Esophagus squamous epithelium (tissue), 5 donors: ENCODE results near the gene NRXN3. TPM values are rescaled to one million over a fixed set of nuclear protein-coding genes. Genes with fewer than 3 reads are reported as not detected.

Experiments used
- DNase-seq: peaks from one replicate; lab custom pipeline; 2025; lab: John Stamatoyannopoulos, UW
- H3K27ac ChIP-seq, 4 donors: fragments of 200-600 bp; sonication (generic); one replicate each; pipeline ENCODE4 v1.5.1; 2016 to 2019; ENCODE audit warnings: mild to moderate bottlenecking in 1 of 4
- H3K27me3 ChIP-seq, 4 donors: fragments of 200-600 bp; sonication (generic); 1 replicate in 3 of 4; 2 replicates in 1 of 4; pipeline versions ENCODE4 v1.5.1 to v1.6.0; 2017 to 2021; ENCODE audit warnings: antibody characterized with exemption in 1 of 4
- H3K36me3 ChIP-seq, 3 donors: fragments of 200-600 bp; sonication (generic); one replicate each; pipeline ENCODE4 v1.5.1; 2016 to 2019
- H3K4me1 ChIP-seq, 3 donors: fragments of 200-600 bp; sonication (generic); one replicate each; pipeline ENCODE4 v1.5.1; 2017 to 2019
- H3K4me3 ChIP-seq, 4 donors: fragments of 200-600 bp; sonication (generic); 1 replicate in 3 of 4; 2 replicates in 1 of 4; pipeline ENCODE4 v1.5.1; 2016 to 2019; ENCODE audit warnings: mild to moderate bottlenecking in 2 of 4, moderate library complexity in 1 of 4
- H3K9me3 ChIP-seq, 3 donors: fragments of 200-600 bp; sonication (generic); one replicate each; pipeline ENCODE4 v1.5.1; 2016 to 2019
- CTCF ChIP-seq, 6 experiments: fragments of 450-650 bp in 4 of 6; fragments of 200-600 bp in 2 of 6; sonication (generic) in 2 of 6; IDR thresholded peaks; one replicate each; pipeline ENCODE4 v1.5.1; 2016 to 2019; ENCODE audit warnings: antibody characterized with exemption in 6 of 6, mild to moderate bottlenecking in 4 of 6, moderate library complexity in 4 of 6
- POLR2A ChIP-seq, 4 donors: fragments of 450-650 bp; IDR thresholded peaks; one replicate each; pipeline ENCODE4 v1.6.1; 2017; ENCODE audit warnings: antibody characterized with exemption in 4 of 4, mild to moderate bottlenecking in 4 of 4, moderate library complexity in 3 of 4
- WGBS, 2 donors: methylation state at CpG; one replicate each; pipeline ENCODE4 v1.1.5; 2018; 5-methylcytosine and 5-hydroxymethylcytosine counted together
- intact Hi-C: fragments of 100-400 bp; cut with DNase I; formaldehyde crosslinking; loops from one replicate; pipeline ENCODE4 v1.15.0; 2022
- total RNA-seq, 4 donors: library from RNA; depleted of rRNA; stranded (reverse); fragments of >200 nt; gene quantifications; one replicate each; pipeline ENCODE4 v1.1.0, GENCODE V29; 2016
- donor health status: DM: yes; HTN: yes; CAD: no.

The NRXN3 gene
- total RNA-seq, 4 donors from 2014 or later: 0.30 to 15.8 (median 1.5) TPM

- 76 to 81% methylated on average over 2 of the region's 2 CpGs for WGBS, 2 donors
- H3K36me3 ChIP-seq: no peaks in the 10 kb centered on the region
- H3K4me1 ChIP-seq: no peaks in the 10 kb centered on the region
- DNase-seq: no peak
- no peaks in the 10 kb centered on the region for H3K27me3 ChIP-seq
- no peak overlapping the region for H3K4me3 ChIP-seq
- no peaks in the 10 kb centered on the region for H3K9me3 ChIP-seq
- intact Hi-C loops: no loop called here
- H3K27ac ChIP-seq: no peak overlapping the region
- TF ChIP-seq POLR2A (IDR thresholded peaks at IDR 0.05) (no peak), CTCF (IDR thresholded peaks at IDR 0.05) (no peak)
These were observed 1247.8 kb downstream of the NRXN3 start for GRCh38 chr14:79417961-79418360.

GRCh38 chr14:79418649-79419415 lies 1248.7 kb downstream of the NRXN3 start:
- 63 to 65% methylated on average over 5 of the region's 5 CpGs for WGBS, 2 donors
- Histone ChIP-seq H3K27ac (no peak overlapping the region), H3K4me1 (no peaks in the 10 kb centered on the region), H3K9me3 (no peaks in the 10 kb centered on the region), H3K27me3 (no peaks in the 10 kb centered on the region), H3K36me3 (no peaks in the 10 kb centered on the region), H3K4me3 (no peak overlapping the region)
- intact Hi-C loops: no loop called here
- no peak for DNase-seq
- no peak for TF ChIP-seq CTCF (IDR thresholded peaks at IDR 0.05)
- no peak for TF ChIP-seq POLR2A (IDR thresholded peaks at IDR 0.05)

- no peak for DNase-seq
- WGBS, 2 donors: 80 to 88% methylated on average over 1 of the region's 1 CpG
- intact Hi-C loops: no loop called here
- H3K4me3 ChIP-seq: no peak overlapping the region
- H3K9me3 ChIP-seq: no peaks in the 10 kb centered on the region
- TF ChIP-seq POLR2A (IDR thresholded peaks at IDR 0.05) (no peak), CTCF (IDR thresholded peaks at IDR 0.05) (no peak)
- no peak overlapping the region for H3K27ac ChIP-seq
- H3K27me3 ChIP-seq: no peaks in the 10 kb centered on the region
- no peaks in the 10 kb centered on the region for H3K4me1 ChIP-seq
- no peaks in the 10 kb centered on the region for H3K36me3 ChIP-seq
These were observed 1249.6 kb downstream of the NRXN3 start for GRCh38 chr14:79419571-79420327.

- WGBS, 2 donors: 42 to 46% methylated on average over 2 of the region's 2 CpGs
- H3K4me3 ChIP-seq: no peak overlapping the region
- no peak overlapping the region for H3K27ac ChIP-seq
- H3K27me3 ChIP-seq: no peaks in the 10 kb centered on the region
- DNase-seq: no peak
- TF ChIP-seq CTCF (IDR thresholded peaks at IDR 0.05) (no peak), POLR2A (IDR thresholded peaks at IDR 0.05) (no peak)
- no peaks in the 10 kb centered on the region for H3K4me1 ChIP-seq
- no peaks in the 10 kb centered on the region for H3K9me3 ChIP-seq
- intact Hi-C loops: no loop called here
- H3K36me3 ChIP-seq: no peaks in the 10 kb centered on the region
These were observed 1250.6 kb downstream of the NRXN3 start for GRCh38 chr14:79420725-79421124.

- Histone ChIP-seq H3K36me3 (no peaks in the 10 kb centered on the region), H3K4me1 (no peaks in the 10 kb centered on the region), H3K27me3 (no peaks in the 10 kb centered on the region), H3K9me3 (no peaks in the 10 kb centered on the region), H3K4me3 (no peak overlapping the region), H3K27ac (no peak overlapping the region)
- no peak for TF ChIP-seq CTCF (IDR thresholded peaks at IDR 0.05)
- TF ChIP-seq POLR2A (IDR thresholded peaks at IDR 0.05): no peak
- WGBS, 2 donors: 36 to 57% methylated on average over 1 of the region's 1 CpG
- DNase-seq: no peak
- intact Hi-C loops: no loop called here
These were observed 1251.6 kb downstream of the NRXN3 start for GRCh38 chr14:79421811-79422210.
